ENCODE results near the gene CYP2W1.
A peak's percentile ranks its signal among the peaks of the same experiment; 100 is the strongest.
"Not testable (repeated sequence)": the region's sequence is repeated elsewhere in the genome, so short reads cannot be mapped to it uniquely, and the experiment has no call there.

The CYP2W1 gene

GRCh38 chr7:951881-952547, 31.0 kb upstream of the CYP2W1 start:
- DNase-seq = no peak

- DNase-seq = no peak
These were observed 30.2 kb upstream of the CYP2W1 start for GRCh38 chr7:952548-953441.

DNA sequence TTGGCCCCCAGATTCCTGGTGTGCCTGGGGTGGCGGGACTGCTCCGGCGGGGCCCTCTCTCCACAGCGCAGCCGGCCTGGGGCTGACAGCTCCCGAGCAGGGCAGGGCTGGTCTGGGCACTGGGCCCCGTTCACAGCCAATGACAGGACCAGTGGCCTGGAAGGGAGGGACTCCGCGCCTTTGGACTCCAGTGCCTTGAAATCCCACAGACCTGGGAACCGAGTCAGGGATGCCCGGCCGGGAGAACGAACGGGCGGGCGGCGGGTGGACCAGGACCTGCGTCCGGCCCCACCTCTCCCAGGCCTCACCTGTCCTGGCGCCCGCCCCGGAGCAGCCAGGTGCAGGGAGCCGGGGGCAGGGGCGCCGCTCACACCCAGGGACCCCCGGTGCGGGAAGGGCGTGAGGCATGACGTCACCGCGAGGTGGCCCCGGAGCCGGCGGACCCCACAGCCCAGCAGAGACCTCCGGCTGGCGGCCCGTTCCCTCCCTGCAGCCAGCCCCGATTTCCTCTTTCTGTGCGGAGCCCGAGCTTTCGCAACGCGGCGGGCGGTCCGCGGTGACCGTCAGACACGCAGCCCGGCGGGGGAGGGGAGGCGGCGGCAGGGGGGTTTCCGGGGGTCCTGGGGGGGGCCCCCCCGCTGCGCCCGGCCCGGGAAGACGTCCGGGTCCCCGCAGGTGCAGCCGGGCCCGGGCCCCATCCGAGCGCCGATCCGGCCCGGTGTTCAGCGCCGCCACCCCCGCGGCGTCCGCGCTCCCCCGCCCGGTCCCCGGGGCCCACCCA, 29.2 kb upstream of the CYP2W1 start:
- DNase-seq = peak; percentile 73

GRCh38 chr7:954330-955238, 28.4 kb upstream of the CYP2W1 start, which contains the start of gene ADAP1:
Gene ADAP1, minus strand, starts transcription at chr7:954680. Its CDS starts 203 bp downstream, at chr7:954477.
- peak; percentile 50 for DNase-seq

GRCh38 chr7:956031-956430, 26.9 kb upstream of the CYP2W1 start:
- no peak for DNase-seq

DNA sequence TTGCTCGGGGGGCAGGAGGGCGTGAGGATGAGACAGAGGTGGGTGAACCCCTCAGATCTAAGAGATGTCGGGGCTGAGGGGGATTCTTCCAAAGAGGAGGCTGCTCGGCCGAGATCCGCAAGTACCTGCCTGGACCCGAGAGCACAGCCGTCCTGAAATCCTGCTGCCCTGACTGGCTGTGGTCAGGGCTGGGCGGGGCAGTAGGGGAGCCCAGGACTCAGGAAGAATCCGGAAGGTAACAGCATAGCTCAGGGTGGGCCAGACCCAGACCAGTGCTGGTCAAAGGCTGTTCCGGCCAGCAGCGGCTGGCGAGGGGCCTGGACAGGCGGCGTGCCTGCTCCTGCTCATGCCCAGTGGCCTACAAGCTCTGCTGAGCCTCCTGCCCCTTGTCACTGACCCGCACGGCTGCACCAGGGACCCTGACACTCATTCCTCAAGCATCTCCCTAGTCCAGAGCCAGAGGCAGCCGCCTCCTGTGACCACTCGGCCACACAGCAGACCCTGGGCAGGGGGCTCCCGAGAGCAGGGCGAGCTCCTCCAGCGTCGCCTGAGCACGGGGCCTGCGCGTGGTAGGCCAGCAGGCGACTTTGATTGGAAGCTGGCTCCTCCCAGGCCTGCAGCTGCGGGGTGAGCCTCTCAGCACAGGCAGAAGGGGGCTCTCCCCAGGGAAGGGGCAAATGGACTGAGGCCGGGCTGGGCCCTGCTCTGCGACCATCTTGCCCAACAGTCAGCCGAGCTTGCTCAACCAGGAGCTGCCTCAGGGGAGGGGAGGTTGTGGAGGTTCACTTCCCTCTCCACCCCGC, 25.4 kb upstream of the CYP2W1 start:
- no peak for DNase-seq

- DNase-seq = no peak
These were observed 24.5 kb upstream of the CYP2W1 start for GRCh38 chr7:958221-959200.

DNA sequence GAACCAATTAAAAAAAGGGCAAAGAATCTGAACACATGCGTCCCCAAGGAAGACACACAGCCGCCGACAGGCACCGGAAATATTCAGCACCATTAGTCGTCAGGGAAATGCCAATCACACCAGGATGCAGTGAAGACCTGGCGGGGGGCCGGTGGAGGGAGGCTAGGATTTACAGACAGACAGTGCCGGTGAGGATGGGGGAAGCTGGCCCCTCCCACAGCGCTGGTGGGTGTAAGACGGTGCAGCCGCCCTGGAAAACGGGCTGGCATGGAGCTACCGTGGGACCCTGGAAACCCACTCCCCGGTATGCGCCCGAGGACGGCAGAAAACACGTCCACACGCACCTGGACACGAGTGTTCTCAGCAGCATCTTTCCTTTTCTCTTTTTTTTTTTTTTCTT, 23.7 kb upstream of the CYP2W1 start:
- DNase-seq = no peak

GRCh38 chr7:959740-960139, 23.2 kb upstream of the CYP2W1 start:
- DNase-seq = not testable (repeated sequence)

DNA sequence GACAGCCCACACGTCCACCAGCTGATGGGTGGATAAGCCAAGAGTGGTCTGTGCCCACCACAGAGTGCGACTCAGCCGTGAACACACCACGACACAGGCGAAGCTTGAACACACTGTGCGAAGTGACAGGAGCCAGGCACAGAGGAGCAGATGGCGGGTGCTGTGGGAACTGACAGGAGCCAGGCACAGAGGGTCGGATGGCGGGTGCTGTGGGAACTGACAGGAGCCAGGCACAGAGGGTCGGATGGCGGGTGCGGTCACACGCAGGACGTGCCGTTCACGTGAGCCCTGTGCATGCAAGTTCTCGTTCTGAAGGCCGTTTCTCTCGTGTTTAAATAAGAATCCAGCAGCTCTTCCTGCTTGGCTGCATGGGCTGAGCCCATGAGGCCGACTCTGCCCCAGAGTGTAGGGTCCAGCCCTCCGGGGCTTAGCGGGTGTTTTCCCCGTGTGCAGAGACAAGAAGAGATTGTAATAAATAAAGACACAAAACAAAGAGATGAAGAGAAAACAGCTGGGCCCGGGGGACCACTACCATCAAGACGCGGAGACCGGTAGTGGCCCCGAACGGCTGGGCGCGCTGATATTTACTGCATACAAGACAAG, 22.6 kb upstream of the CYP2W1 start:
- DNase-seq = no peak

DNA sequence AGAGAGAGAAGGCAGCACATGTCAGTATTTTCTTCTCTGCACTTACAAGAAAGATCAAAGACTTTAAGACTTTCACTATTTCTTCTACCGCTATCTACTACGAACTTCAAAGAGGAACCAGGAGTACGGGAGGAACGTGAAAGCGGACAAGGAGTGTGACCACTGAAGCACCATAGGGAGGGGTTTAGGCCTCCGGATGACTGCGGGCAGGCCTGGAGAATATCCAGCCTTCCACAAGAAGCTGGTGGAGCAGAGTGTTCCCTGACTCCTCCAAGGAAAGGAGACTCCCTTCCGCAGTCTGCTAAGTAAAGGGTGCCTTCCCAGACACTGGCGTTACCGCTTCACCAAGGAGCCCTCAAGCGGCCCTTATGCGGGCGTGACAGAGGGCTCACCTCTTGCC, 22.0 kb upstream of the CYP2W1 start:
- not testable (repeated sequence) for DNase-seq

DNA sequence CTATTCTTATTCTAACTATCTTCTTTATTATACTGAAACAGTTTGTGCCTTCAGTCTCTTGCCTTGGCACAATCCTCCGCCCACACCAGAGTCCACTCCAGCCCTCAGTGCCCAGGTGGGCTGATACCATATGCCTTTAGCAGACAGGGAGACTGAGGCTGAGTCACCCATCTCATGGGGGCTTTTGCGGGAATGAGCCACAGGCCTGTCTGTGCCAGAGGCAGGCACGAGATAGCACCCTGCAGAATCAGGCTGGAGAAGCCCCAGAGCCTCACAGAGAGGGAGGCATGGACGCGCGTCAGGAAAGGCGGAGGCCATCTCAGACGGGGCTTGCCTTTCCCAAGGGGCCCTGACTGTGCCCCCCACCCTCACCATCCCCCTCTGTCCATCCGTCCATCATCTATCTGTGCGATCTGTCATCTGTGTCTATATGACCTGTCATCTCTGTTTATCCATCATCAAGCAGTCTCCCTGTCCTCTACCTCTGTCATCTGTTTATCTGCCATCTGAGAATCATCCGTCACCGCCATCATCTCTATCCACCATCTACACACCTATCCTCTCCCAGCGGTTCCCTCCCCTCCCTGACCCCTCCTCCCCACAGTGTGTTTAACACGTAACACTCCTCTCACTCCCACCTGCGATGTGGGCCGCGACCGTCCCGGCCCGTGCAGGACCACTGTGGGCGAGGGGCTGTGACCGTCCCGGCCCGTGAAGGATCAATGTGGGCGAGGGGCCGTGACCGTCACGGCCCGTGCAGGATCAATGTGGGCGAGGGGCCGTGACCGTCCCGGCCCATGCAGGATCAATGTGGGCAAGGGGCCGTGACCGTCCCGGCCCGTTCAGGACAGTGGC, 21.2 kb upstream of the CYP2W1 start:
- DNase-seq = no peak

- DNase-seq = no peak
These were observed 20.4 kb upstream of the CYP2W1 start for GRCh38 chr7:962401-963081.

DNA sequence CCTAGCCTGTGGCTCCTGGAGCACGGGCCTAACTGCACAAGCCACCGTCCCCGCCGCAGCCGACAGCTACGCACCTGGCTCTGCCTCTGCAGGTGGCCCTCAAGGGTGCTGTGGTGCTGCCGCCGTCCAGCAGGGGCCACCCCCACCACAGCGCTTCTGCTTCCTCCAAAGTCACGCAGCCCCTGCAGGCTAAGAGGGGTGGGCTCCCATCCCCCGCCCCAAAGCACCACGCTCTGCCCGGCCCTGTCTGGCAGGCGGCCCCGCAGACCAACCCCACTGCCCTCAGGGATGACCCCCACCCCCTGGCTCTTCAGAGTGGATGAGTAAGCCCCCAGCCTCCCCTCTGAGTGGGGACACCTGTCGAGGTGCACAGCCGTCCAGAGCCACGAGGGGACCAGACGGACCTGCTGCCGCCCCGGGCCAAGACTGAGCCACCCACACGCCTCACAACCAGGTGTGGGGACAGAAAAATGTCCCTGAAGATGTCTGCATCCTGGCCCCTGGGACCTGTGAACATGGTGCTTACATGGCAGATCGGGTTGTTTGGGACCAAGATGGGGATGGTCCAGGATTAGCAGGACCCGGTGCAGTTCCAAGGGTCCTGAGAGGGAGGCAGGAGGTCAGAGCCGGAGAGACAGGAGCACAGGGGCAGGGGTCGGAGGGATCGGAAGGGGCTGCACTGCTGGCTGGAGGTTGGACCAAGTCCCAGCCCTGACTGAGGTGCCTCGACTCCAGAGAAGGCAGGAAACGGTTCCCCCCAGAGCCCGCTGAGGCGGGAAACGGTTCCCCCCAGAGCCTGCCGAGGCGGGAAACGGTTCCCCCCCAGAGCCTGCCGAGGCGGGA, 19.5 kb upstream of the CYP2W1 start:
- DNase-seq = no peak

DNA sequence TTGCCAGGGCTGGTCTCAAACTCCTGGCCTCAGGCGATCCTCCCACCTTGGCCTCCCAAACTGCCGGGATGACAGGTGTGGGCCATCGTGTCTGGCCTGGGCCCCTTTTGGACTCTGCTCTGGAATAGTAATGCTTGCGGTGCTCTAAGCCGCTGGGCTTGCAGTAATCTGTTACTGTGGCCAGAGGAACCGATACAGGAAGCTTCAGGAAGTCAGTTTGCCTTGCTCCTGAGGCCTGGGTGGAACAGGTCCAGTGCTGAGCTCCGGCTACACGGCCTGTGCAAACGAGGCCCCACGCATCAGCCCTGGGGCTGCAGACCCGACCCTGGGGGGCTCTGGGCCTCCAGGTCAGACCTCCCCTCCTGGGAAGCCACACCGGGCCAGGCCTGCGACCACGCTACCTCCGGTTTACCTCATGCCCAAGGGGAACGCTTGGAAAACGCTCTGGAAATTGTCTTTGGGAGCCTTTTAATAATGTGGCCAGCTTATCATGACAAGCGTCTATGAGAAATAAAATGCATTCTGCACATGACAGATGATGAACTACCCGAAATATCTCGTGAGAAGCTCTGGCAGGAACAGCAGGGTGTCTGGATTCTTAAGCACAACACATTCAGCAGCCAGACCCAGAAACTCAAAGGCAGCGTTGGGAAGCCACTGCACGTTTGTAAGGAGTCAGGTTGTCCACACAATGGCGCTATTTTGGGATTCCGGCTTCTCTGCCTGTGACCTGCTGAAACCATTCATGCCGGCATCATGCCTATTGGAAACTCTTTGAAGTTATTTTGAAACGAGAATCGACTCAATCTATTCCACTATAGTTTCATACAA, 18.4 kb upstream of the CYP2W1 start:
- peak; percentile 65 for DNase-seq
